Stimulated activated CD4-positive, alpha-beta T cell treated with anti-CD3 and anti-CD28 coated beads, Interleukin-1b, Interleukin-23, amount 100 ng/mL, for 4 hours (primary cell): ENCODE data around the gene ANKS4B.
"Not testable (repeated sequence)": the region's sequence is repeated elsewhere in the genome, so short reads cannot be mapped to it uniquely, and the experiment has no call there.

ENCODE experiments used
- DNase-seq, 2 donors: peaks; one replicate each; pipeline ENCODE4 v3.0.0-alpha.2; 2020; ENCODE audit warnings: low read depth in 2 of 2

ANKS4B gene

GRCh38 chr16:21219551-21219950, 13.9 kb upstream of the ANKS4B start:
- DNase-seq = no peak

- no peak for DNase-seq
Measured at GRCh38 chr16:21222495-21223337, 10.8 kb upstream of the ANKS4B start.

DNA sequence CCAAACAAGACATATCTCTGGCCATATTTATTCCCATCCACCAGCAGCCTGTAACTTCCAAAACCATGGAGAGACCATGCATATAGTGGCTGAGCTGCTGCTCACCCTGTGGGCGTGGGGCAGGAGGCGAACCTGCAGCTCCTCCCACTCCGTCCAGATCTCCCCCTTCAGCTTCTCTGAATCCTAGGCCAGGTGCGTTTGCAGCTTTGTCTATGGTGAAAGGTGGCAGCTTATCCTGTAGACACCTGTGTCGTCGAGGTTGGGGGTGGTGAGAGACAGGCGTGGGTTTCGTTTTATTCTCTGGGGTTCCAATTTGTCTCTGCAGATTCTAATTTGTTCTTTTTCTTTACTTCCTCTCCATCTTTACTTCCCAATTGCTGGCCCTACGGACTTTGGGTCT, 9.7 kb upstream of the ANKS4B start:
- DNase-seq = no peak

DNA sequence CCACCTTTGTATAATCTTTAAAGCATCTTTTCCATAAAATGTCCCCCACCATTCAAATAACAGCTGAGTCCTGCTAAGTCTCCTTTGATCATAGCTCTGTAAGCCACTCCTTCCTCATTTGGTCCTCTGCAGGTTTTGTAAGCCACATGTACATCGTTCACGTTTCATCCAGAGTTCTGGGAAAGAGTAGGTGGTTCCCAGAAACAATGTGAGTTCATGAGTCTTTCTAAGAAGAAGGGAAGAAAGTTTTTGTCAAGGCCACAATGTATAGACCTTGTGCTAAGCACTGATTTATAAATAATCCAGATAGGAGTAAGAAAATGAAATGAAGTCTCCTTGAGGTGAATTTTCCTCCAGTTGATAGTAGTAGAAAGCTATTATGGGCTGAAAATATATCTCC, 8.7 kb upstream of the ANKS4B start:
- no peak for DNase-seq

DNA sequence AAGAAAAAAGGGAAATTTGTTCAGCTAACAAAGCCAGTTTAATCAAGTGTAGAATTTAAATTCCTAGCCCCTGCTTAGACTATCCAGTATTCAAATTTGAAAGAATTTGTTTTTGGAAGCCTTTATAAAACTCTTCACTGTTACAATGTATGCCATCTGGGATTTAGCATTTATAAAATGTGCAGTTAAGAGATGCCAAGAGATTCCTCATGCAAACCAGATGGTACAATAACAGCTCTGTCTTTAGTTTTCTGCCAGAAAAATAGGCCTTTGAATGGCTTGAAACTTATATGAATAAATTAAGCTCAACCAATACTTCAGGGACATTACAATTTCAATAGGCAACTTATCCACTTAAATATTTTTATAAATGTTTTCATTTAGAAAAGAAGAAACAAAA, 6.8 kb upstream of the ANKS4B start:
- no peak for DNase-seq

- DNase-seq = no peak
Measured at GRCh38 chr16:21227866-21228265, 5.6 kb upstream of the ANKS4B start.

GRCh38 chr16:21228361-21228872, 5.1 kb upstream of the ANKS4B start:
- no peak for DNase-seq

DNA sequence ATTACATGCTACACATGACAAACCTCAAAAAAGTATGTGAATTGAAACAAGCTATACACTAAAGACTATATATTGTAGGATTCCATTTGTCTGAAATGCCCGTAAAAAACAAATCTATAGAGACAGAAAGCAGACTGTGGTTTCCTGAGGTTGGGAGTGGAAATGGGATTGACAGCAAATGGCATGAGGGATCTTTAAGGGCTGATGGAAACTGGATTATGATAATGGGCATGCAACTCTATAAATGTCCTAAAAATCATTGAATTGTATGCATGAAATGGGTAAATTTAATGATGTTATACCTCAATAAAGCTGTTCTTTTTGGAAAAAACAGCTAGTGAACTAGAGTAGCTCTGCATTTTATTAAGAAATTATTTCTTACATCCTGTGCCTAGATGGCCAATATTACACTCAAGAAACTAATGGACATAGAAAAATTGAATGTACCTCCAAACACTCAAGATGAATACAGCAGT, 416 bp upstream of the ANKS4B start:
- no peak for DNase-seq

DNA sequence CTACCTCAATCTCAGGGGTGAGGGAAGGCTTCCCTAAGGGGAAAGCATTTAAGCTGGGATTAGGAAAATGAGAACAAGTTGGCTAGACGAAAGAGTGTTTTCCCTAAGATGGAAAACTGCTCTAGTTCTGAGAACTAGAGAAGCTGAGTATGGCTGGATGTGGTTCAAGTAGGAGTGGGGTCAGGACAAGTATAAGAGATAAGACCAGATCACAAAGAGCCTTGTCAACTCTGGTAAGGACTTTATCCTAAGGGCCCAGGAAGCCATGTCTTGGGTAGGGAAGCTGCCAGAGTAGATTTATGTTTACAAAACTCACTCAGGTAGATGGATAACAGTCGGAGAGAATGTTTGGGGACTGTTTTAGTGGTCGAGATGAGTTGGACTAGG, 1.7 kb downstream of the ANKS4B start:
- no peak for DNase-seq

GRCh38 chr16:21236831-21237230, 3.3 kb downstream of the ANKS4B start:
- no peak for DNase-seq

GRCh38 chr16:21239646-21240045, 6.1 kb downstream of the ANKS4B start:
- no peak for DNase-seq

GRCh38 chr16:21242756-21243155, 9.3 kb downstream of the ANKS4B start:
- no peak for DNase-seq

DNA sequence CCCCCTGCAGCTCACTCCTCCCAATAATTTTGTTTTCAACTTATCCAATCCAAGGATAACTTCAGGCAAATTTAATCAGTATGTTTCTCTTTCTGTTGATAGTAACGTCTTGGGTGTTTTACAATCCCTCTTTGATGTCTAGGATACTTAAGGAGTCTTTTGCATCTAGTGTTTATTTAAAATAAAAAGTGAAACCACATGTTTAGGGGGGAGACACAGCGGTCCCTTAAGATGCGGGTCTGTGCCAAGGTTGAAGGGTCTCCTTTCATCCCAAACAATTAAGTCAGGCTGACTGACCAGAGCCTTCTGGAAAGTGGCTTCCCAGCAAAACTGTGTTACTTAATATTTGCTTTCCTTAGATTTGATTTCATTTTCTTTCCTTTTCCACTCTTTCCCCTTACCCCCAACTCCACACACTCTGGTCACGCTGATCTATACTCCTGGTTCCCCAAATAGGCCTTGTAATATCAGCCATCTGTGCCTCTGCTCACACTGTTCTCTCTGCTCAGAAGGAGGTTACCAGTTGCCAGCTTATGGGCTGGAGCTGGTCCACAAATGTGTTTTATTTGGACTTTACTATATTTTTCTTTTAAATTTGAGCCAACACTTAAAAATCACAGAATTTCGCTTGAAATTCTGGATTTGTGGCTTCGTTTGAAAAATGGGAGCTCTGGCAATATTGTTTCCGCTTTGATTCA, 11.2 kb downstream of the ANKS4B start:
- DNase-seq = no peak

DNA sequence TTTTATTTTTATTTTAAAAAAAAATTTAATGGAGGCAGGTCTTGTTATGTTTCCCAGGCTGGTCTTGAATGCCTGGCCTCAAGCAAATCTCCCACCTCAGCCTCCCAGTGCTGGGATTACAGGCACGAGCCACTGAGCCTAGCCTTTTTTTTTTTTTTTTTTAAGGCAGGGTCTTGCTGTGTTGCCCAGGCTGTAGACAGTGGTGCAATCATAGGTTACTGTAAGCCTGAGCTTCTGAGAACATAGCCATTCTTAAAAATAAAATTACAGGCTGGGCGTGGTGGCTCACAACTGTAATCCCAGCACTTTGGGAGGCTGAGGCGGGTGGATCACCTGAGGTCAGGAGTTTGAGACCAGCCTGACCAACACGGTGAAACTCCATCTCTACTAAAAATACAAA, 14.7 kb downstream of the ANKS4B start:
- not testable (repeated sequence) for DNase-seq

- no peak for DNase-seq
Measured at GRCh38 chr16:21250072-21250923, 16.8 kb downstream of the ANKS4B start.

DNA sequence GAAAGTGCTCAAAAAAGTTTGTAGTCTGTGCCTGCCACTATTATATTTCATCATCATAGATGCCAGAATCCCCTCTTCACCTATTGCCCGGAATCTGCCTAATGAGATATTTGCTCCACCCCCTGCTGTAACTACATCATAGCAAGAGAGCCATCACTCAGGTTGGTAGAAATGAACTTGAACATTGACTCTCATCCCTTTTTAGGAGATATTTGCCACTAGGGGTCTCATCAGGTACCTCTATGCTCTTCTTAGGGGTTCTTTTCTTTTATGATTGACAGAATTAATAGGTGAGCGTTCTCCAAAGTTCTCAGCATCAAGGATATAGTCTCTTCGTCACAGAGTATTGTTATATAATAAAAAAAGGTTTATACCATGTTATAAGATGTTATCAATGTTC, 20.0 kb downstream of the ANKS4B start:
- DNase-seq = no peak

GRCh38 chr16:21256636-21257035, 23.1 kb downstream of the ANKS4B start:
- DNase-seq = no peak

GRCh38 chr16:21257284-21257683, 23.8 kb downstream of the ANKS4B start:
- DNase-seq = no peak

- no peak for DNase-seq
Measured at GRCh38 chr16:21260870-21261791, 27.6 kb downstream of the ANKS4B start.

DNA sequence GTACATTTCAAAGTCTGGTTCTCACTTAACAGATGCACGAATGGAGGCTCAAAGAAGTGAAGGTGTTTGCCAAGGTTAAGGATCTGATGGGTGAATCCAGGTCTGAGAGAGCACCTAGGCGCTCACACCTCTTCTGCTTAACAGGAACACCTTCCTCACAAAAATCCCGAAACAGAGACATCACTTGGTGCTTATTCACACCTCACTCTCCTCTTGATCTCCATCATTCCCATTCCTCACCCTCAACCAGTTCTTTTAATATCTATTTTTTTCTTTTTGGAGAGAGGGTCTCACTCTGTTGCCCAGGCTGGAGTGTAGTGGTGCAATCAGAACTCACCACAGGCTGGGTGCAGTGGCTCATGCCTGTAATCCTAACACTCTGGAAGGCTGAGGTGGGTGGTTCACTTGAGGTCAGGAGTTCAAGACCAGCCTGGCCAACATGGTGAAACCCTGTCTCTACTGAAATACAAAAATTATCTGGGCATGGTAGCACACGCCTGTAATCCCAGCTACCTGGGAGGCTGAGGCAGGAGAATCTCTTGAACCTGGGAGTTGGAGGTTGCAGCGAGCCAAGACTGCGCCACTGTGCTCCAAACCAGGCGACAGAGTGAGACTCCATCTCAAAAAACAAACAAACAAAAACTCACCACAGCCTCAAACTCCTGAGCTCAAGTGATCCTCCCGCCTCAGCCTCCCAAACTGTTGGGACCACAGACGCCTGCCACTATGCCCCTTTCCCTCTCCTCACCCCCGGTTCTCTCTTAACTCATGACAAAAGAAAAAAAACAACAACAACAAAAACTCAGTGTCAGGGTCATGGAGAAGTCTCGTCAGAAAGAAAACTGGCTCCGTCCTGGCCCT, 29.5 kb downstream of the ANKS4B start:
- DNase-seq = no peak
